ENCODE measurements around the gene GJC1.

GRCh38 chr17:44767493-44767892 is 62.6 kb downstream of the GJC1 start:
- TF ChIP-seq CTCF (conservative IDR thresholded peaks at IDR 0.05; ENCODE audit: low read depth, low read length) (no peak), EZH2 (IDR thresholded peaks at IDR 0.05; ENCODE audit: borderline replicate concordance, low read depth, low read length, poor library complexity, severe bottlenecking) (no peak)
